ENCODE results near the gene ZNHIT1. TPM values are rescaled to one million over a fixed set of nuclear protein-coding genes. Genes with fewer than 3 reads are reported as not detected.

Gene ZNHIT1
- total and polyA plus RNA-seq, 2 donors (not counting 3 experiments of a cell fraction or from before 2014, with no cell fraction given) = 74.1 to 89.9 TPM

DNA sequence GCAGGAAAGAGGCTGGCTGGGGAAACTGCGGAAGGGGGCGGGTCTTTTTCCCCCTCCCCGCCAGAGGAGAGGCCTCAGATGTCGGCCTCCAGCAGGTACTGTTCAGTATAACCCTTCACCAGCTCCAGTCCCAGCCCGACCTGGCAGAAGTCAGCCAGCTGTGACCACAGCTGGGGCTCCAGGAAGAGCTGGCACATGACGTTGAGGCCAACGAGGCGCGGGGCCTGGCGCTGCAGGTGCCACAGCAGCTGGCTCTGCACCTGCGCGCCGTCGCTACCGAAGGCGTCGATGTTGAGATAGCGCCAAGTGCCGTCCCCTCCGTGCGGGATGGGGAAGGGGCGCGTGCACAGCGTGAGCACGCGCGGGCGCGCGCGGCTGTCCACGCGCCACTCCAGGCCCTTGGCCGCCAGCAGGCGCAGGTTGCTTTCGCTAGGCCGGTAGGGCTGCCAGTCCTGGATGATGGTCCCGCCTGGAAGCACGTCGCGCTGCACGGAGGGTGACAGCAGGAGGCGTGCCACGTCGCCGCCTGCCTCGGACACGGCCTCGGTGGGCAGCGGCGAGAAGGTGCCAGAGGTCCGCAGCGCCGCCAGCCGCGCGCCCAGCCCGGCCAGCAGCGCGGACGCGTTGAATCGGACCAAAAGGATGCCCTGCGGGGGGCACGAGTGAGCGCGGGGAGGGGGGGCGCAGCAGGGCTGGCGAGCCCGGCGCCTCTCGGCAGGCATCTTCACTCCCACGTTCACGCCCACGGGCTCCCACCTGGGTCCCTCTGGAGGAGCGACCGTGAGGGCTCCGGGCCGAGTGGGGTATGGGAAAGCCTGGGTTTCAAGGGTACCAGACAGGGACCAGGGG, 45.7 kb upstream of the ZNHIT1 start:
- Histone ChIP-seq H4K20me1 (replicated peaks; ENCODE audit: control insufficient read depth, extremely low read depth, insufficient read depth, low read length) (no peaks in the 10 kb centered on the region), H3K27me3 (ENCODE audit: control insufficient read depth in 2 of 2, insufficient read depth in 2 of 2, low read length in 2 of 2) (peaks cover 83 to 87% of the 10 kb centered on the region in 2 experiments), H3K4me2 (ENCODE audit: insufficient read depth, low read length) (no peak overlapping the region), H3K79me2 (ENCODE audit: control insufficient read depth, insufficient read depth, low read length) (no peaks in the 10 kb centered on the region), H3K27ac (ENCODE audit: insufficient read depth, low read depth, low read length) (no peak overlapping the region), H3K9me1 (replicated peaks; ENCODE audit: control insufficient read depth, extremely low read depth, insufficient read depth, low read length) (no peaks in the 10 kb centered on the region), H3K4me1 (ENCODE audit: control insufficient read depth, extremely low read depth, insufficient read depth, low read length) (no peaks in the 10 kb centered on the region), H3K4me3 (replicated peaks in 1 of 3; ENCODE audit: insufficient read depth in 1 of 3, low read depth in 1 of 3, low read length in 3 of 3) (no peak overlapping the region), H3K9me3 (replicated peaks; ENCODE audit: control insufficient read depth, insufficient read depth, low read length) (no peaks in the 10 kb centered on the region), H3K9ac (replicated peaks; ENCODE audit: extremely low read depth, insufficient read depth, low read length) (no peak overlapping the region), H2AFZ (ENCODE audit: low read depth, low read length) (no peak overlapping the region), H3K36me3 (ENCODE audit: control insufficient read depth in 2 of 2, extremely low read depth in 1 of 2, insufficient read depth in 2 of 2, low read length in 2 of 2) (no peaks in the 10 kb centered on the region)
- POLR2A ChIA-PET = no interaction called here
- no peak for FAIRE-seq
- TF ChIP-seq, protein P1, sequence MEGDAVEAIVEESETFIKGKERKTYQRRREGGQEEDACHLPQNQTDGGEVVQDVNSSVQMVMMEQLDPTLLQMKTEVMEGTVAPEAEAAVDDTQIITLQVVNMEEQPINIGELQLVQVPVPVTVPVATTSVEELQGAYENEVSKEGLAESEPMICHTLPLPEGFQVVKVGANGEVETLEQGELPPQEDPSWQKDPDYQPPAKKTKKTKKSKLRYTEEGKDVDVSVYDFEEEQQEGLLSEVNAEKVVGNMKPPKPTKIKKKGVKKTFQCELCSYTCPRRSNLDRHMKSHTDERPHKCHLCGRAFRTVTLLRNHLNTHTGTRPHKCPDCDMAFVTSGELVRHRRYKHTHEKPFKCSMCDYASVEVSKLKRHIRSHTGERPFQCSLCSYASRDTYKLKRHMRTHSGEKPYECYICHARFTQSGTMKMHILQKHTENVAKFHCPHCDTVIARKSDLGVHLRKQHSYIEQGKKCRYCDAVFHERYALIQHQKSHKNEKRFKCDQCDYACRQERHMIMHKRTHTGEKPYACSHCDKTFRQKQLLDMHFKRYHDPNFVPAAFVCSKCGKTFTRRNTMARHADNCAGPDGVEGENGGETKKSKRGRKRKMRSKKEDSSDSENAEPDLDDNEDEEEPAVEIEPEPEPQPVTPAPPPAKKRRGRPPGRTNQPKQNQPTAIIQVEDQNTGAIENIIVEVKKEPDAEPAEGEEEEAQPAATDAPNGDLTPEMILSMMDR (IDR thresholded peaks at IDR 0.05; ENCODE audit: extremely low read depth in 1 of 2, insufficient read depth in 1 of 2, low read depth in 1 of 2, low read length in 2 of 2) = no peak
- TF ChIP-seq EZH2 (IDR thresholded peaks at IDR 0.05; ENCODE audit: borderline replicate concordance, low read depth, low read length, severe bottlenecking) (peak; percentile 99), MYC (IDR thresholded peaks at IDR 0.05; ENCODE audit: low read depth, low read length) (no peak)
- no peak for DNase-seq (ENCODE audit: low read depth, low spot score)
- intact Hi-C loops (cut with micrococcal nuclease) (loop anchor here (10.0 kb wide), 1 partner anchor 563 kb away; no protein-coding TSS in a partner anchor), dilution Hi-C loops (cut with MboI; ENCODE audit: extremely low pct_ligation_motif_present, low sequenced_read_pairs) (no loop called here)
- CTCF ChIA-PET = interaction anchor here (1.0 to 3.1 kb wide), 4 partner anchors 28 to 111 kb away, joined by 6 to 49 read pairs (median 14); partner anchors contain the start of genes PLOD3 and ZNHIT1
- BruUV-seq (replicated peaks) = no TSS peak
